NCI-H2196 (cell line): ENCODE results near the gene SH3RF3.
A peak's percentile ranks its signal among the peaks of the same experiment; 100 is the strongest.

ENCODE experiments used
- DNase-seq: peaks from one replicate; lab custom pipeline; 2025; ENCODE audit not compliant: unreplicated experiment; lab: John Stamatoyannopoulos, UW

SH3RF3 gene

GRCh38 chr2:109348190-109348589 is 219.2 kb downstream of the SH3RF3 start:
- no peak for DNase-seq

- DNase-seq, result no peak
Measured at GRCh38 chr2:109348671-109349502, 219.9 kb downstream of the SH3RF3 start.

- no peak for DNase-seq
Measured at GRCh38 chr2:109349503-109350465, 220.8 kb downstream of the SH3RF3 start.

GRCh38 chr2:109350526-109350925 is 221.5 kb downstream of the SH3RF3 start:
- DNase-seq, result no peak

GRCh38 chr2:109351164-109351756 is 222.3 kb downstream of the SH3RF3 start:
- DNase-seq, result peak; percentile 60

GRCh38 chr2:109352056-109352897 is 223.3 kb downstream of the SH3RF3 start:
- DNase-seq, result no peak

GRCh38 chr2:109352898-109353689 is 224.1 kb downstream of the SH3RF3 start:
- DNase-seq, result no peak

- no peak for DNase-seq
Measured at GRCh38 chr2:109353806-109354745, 225.1 kb downstream of the SH3RF3 start.

GRCh38 chr2:109355192-109355843 is 226.3 kb downstream of the SH3RF3 start:
- DNase-seq, result no peak

- DNase-seq, result no peak
Measured at GRCh38 chr2:109356324-109357035, 227.5 kb downstream of the SH3RF3 start.

GRCh38 chr2:109364217-109364616 is 235.2 kb downstream of the SH3RF3 start:
- DNase-seq, result no peak

- no peak for DNase-seq
Measured at GRCh38 chr2:109365131-109365530, 236.1 kb downstream of the SH3RF3 start.

GRCh38 chr2:109367683-109368082 is 238.7 kb downstream of the SH3RF3 start:
- DNase-seq, result no peak

GRCh38 chr2:109368798-109369197 is 239.8 kb downstream of the SH3RF3 start:
- no peak for DNase-seq

- DNase-seq, result no peak
Measured at GRCh38 chr2:109369671-109370191, 240.7 kb downstream of the SH3RF3 start.

- no peak for DNase-seq
Measured at GRCh38 chr2:109370399-109371035, 241.5 kb downstream of the SH3RF3 start.
